ENCODE measurements around the gene TMEM151A. TPM values are rescaled to one million over a fixed set of nuclear protein-coding genes. Genes with fewer than 3 reads are reported as not detected.
A peak's percentile ranks its signal among the peaks of the same experiment; 100 is the strongest.

The TMEM151A gene
- polyA plus RNA-seq, 3 donors from 2014 or later: not detected

- Mint-ChIP-seq H3K4me3 (peak overlapping the region; percentile 88 to 96 (median 94)), H3K27ac (peak overlapping the region; percentile 88 to 98 (median 98)), H3K4me1 (peaks cover 11 to 13% of the 10 kb centered on the region in 2 donors), H3K36me3 (no peaks in the 10 kb centered on the region), H3K9me3 (no peaks in the 10 kb centered on the region), H3K27me3 (ENCODE audit: low read depth in 3 of 3) (peaks cover 9 to 16% (median 11%) of the 10 kb centered on the region in 3 donors)
- no peak for DNase-seq
Observed at GRCh38 chr11:66311470-66311964, 19.8 kb downstream of the TMEM151A start.

GRCh38 chr11:66311965-66312548 is 20.4 kb downstream of the TMEM151A start:
- Mint-ChIP-seq H3K27me3 (ENCODE audit: low read depth in 3 of 3) (peaks cover 9 to 16% (median 10%) of the 10 kb centered on the region in 3 donors), H3K36me3 (no peaks in the 10 kb centered on the region), H3K27ac (peak overlapping the region; percentile 88 to 98 (median 98)), H3K4me1 (peaks cover 11 to 13% of the 10 kb centered on the region in 2 donors), H3K4me3 (peak overlapping the region; percentile 88 to 96 (median 94)), H3K9me3 (no peaks in the 10 kb centered on the region)
- DNase-seq: peak; percentile 96 to 97 (median 96)

- DNase-seq: peak; percentile 87 to 91 (median 89)
- H3K4me3 Mint-ChIP-seq: peak overlapping the region; percentile 88 to 96 (median 94)
- peaks cover 9 to 19% (median 11%) of the 10 kb centered on the region in 3 donors for H3K27me3 Mint-ChIP-seq (ENCODE audit: low read depth in 3 of 3)
- no peaks in the 10 kb centered on the region for H3K36me3 Mint-ChIP-seq
- H3K9me3 Mint-ChIP-seq: no peaks in the 10 kb centered on the region
- H3K4me1 Mint-ChIP-seq: peaks cover 16 to 19% of the 10 kb centered on the region in 2 donors
- peak overlapping the region; percentile 88 to 98 (median 98) for H3K27ac Mint-ChIP-seq
Observed at GRCh38 chr11:66312549-66313320, 21.0 kb downstream of the TMEM151A start.

- H3K9me3 Mint-ChIP-seq: no peaks in the 10 kb centered on the region
- peaks cover 10 to 23% (median 12%) of the 10 kb centered on the region in 3 donors for H3K27me3 Mint-ChIP-seq (ENCODE audit: low read depth in 3 of 3)
- peak overlapping the region in 4 of 5 donors; percentile 88 to 96 (median 94) for H3K4me3 Mint-ChIP-seq
- H3K4me1 Mint-ChIP-seq: peaks cover 16 to 27% of the 10 kb centered on the region in 2 donors
- peak overlapping the region; percentile 40 to 98 (median 63) for H3K27ac Mint-ChIP-seq
- no peaks in the 10 kb centered on the region for H3K36me3 Mint-ChIP-seq
- no peak for DNase-seq
Observed at GRCh38 chr11:66313321-66314185, 21.9 kb downstream of the TMEM151A start.

- Mint-ChIP-seq H3K27ac (peak overlapping the region in 4 of 6 donors; percentile 44 to 62 (median 54)), H3K27me3 (ENCODE audit: low read depth in 3 of 3) (peaks cover 12 to 25% (median 13%) of the 10 kb centered on the region in 3 donors), H3K36me3 (no peaks in the 10 kb centered on the region), H3K4me1 (peaks cover 16 to 33% of the 10 kb centered on the region in 2 donors), H3K4me3 (peak overlapping the region in 4 of 5 donors; percentile 40 to 51 (median 48)), H3K9me3 (no peaks in the 10 kb centered on the region)
- DNase-seq: no peak
Observed at GRCh38 chr11:66314186-66314501, 22.4 kb downstream of the TMEM151A start.

- no peaks in the 10 kb centered on the region for H3K36me3 Mint-ChIP-seq
- DNase-seq: no peak
- H3K27ac Mint-ChIP-seq: peak overlapping the region in 2 of 6 donors; percentile 30 to 73
- no peaks in the 10 kb centered on the region for H3K9me3 Mint-ChIP-seq
- H3K27me3 Mint-ChIP-seq (ENCODE audit: low read depth in 3 of 3): peaks cover 12 to 25% (median 17%) of the 10 kb centered on the region in 3 donors
- peak overlapping the region in 2 of 5 donors; percentile 39 to 51 for H3K4me3 Mint-ChIP-seq
- peaks cover 16 to 33% of the 10 kb centered on the region in 2 donors for H3K4me1 Mint-ChIP-seq
Observed at GRCh38 chr11:66314561-66315497, 23.1 kb downstream of the TMEM151A start.

GRCh38 chr11:66315498-66315885 is 23.8 kb downstream of the TMEM151A start:
- peaks cover 0 to 5% (median 2%) of the 10 kb centered on the region in 6 donors for H3K9me3 Mint-ChIP-seq
- peak overlapping the region in 1 of 5 donors; percentile 39 for H3K4me3 Mint-ChIP-seq
- DNase-seq: no peak
- peaks cover 16 to 33% of the 10 kb centered on the region in 2 donors for H3K4me1 Mint-ChIP-seq
- H3K27me3 Mint-ChIP-seq (ENCODE audit: low read depth in 3 of 3): peaks cover 12 to 25% (median 17%) of the 10 kb centered on the region in 3 donors
- H3K36me3 Mint-ChIP-seq: no peaks in the 10 kb centered on the region
- H3K27ac Mint-ChIP-seq: peak overlapping the region in 3 of 6 donors; percentile 22 to 73 (median 30)

GRCh38 chr11:66315921-66316811 is 24.5 kb downstream of the TMEM151A start:
- Mint-ChIP-seq H3K36me3 (no peaks in the 10 kb centered on the region), H3K9me3 (peaks cover 0 to 5% (median 2%) of the 10 kb centered on the region in 6 donors), H3K4me1 (peaks cover 16 to 33% of the 10 kb centered on the region in 2 donors), H3K27me3 (ENCODE audit: low read depth in 3 of 3) (peaks cover 12 to 25% (median 17%) of the 10 kb centered on the region in 3 donors), H3K27ac (peak overlapping the region in 1 of 6 donors; percentile 73), H3K4me3 (no peak overlapping the region)
- DNase-seq: no peak

- no peak for DNase-seq
- H3K4me3 Mint-ChIP-seq: peak within 1 kb of the TSS in 2 of 5 donors; percentile 29 to 58
- peaks cover 12 to 25% (median 16%) of the 10 kb centered on the region in 3 donors for H3K27me3 Mint-ChIP-seq (ENCODE audit: low read depth in 3 of 3)
- H3K9me3 Mint-ChIP-seq: peaks cover 0 to 5% (median 2%) of the 10 kb centered on the region in 6 donors
- H3K36me3 Mint-ChIP-seq: no peaks in the 10 kb centered on the region
- H3K4me1 Mint-ChIP-seq: peaks cover 13 to 32% of the 10 kb centered on the region in 2 donors
- peak within 1 kb of the TSS in 5 of 6 donors; percentile 56 to 91 (median 73) for H3K27ac Mint-ChIP-seq
Observed at GRCh38 chr11:66316849-66317251, 25.2 kb downstream of the TMEM151A start, which contains the start of gene CD248. Gene CD248 (minus strand): TSS chr11:66317044. CDS start chr11:66317027, 17 bp downstream.

GRCh38 chr11:66317322-66317722 is 25.6 kb downstream of the TMEM151A start:
- Mint-ChIP-seq H3K27ac (peak overlapping the region in 5 of 6 donors; percentile 56 to 91 (median 62)), H3K4me3 (peak overlapping the region in 2 of 5 donors; percentile 29 to 58), H3K27me3 (ENCODE audit: low read depth in 3 of 3) (peaks cover 11 to 25% (median 14%) of the 10 kb centered on the region in 3 donors), H3K4me1 (peaks cover 8 to 29% of the 10 kb centered on the region in 2 donors), H3K9me3 (peaks cover 0 to 5% (median 2%) of the 10 kb centered on the region in 6 donors), H3K36me3 (no peaks in the 10 kb centered on the region)
- DNase-seq: no peak
